CD4-positive, alpha-beta T cell treated with Interleukin-15 for 4 hours (primary cell): ENCODE results near the gene ZFP36L2.
A peak's percentile ranks its signal among the peaks of the same experiment; 100 is the strongest.

Experiments
- DNase-seq: peaks from one replicate; pipeline ENCODE4 v3.0.0-alpha.2; 2020; ENCODE audit warnings: low spot score

ZFP36L2 gene

GRCh38 chr2:43186321-43186678 lies 40.1 kb downstream of the ZFP36L2 start:
- no peak for DNase-seq

DNA sequence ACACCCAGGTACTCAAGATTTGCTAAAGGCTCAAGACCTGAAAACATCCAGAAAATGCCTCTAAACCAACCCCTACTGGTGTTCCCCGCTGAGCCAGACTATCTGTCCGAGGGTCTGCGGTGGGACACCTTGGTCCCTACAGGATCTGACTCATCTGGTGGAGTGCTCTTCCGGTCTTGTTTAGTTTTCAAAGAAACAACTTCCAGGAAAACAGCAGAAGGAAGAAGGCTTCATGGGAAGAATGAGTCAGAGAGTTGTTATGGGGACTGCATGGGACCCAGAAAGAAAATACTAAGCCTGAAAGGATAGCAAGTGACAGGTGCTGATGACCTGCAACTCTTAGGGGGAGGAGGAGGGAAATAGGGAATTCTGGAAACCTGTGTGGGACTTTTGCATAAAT lies 41.3 kb downstream of the ZFP36L2 start:
- DNase-seq: peak; percentile 60

GRCh38 chr2:43184339-43184895 lies 42.0 kb downstream of the ZFP36L2 start:
- peak; percentile 83 for DNase-seq

GRCh38 chr2:43183743-43184142 lies 42.7 kb downstream of the ZFP36L2 start:
- no peak for DNase-seq

- DNase-seq: no peak
These were observed 45.5 kb downstream of the ZFP36L2 start for GRCh38 chr2:43180897-43181296.

DNA sequence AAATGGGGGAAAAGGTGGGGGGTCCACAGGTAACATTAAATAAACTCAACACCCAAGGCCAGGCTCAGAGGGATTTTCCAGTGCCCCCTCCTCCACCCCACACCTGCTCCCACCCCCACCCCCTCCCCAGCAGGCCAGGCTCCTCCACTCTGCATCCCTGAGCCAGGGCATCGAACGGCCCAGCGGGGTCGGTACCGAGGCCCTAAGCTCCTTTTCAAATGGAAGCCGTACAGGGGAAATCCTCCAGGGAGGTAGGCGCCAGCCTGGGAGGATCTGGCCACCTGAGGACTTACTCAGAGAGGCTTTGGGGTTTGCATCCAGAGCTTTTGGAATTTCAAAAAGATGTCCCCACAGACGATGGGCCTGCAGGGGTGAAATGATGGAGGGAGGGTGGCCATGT lies 46.5 kb downstream of the ZFP36L2 start:
- DNase-seq: no peak

DNA sequence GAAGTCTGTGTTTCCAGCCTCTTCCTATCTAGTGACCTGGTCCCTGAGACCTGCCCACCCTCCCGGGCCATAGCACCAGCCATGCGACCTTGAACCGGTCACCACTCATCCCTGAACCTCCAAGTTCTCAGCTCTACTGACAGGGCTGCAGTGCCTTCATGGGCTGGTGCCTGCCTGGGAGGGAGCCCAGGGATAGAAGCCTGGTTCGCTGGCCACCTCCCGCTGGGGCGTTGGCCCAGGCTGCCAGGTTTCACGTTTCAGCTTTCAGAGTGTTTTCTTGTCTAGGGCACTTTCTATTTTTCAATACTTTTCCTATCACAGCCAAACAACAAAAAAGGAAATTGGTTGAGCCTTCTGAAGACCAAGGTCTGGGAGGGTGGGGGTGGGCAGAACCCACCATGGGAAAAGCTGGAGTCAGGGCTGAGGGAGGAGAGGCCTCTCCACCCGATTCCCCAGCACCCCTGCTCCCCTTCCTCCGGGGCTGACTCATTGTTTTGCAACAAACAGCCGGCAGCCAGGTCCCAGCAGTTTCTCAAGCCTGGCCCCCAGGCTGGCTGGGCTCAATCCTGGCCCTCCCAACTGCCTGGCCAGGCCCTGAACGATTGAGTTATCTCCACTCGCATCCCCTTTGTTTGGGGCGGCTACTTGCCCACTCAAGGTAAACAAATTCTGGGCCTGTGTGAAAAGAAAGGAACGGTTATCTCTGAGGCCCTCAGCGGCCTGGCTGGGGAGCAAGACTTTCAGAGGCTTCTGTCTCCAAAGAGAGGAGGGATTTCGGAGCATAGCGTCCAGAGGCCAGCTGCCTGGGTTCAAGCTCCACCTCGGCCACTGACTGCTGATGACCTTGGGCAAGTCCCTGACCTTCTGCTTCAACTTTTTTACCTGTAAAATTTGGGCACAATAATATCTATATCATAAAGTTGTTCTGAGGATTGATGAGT lies 47.5 kb downstream of the ZFP36L2 start:
- peak; percentile 54 for DNase-seq

DNA sequence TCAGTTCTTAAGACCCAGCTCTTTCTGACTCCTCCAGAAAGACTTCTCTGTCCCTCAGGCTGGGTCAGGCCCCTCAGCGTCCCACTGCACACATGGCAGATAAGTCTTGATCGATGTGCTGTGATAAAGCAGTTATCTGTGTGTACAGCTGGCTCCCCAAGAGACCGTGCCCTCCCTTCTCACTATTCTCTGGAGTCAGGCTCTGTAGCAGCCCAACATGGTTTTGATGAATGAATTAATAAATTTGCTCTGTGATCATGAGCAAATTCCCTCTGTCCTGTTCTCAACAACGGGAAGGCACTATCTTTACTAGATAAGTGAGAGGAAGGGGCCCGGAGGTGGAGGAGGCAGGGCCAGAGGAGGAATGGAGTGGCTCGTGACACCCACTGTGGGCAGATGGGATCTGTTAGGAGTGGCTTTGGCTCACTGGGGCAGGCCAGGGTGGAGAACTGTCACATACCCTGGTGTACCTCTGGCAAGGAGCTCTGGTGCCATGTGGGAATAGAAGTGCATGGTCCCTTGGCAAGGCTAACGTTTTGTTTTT lies 48.3 kb downstream of the ZFP36L2 start:
- no peak for DNase-seq

DNA sequence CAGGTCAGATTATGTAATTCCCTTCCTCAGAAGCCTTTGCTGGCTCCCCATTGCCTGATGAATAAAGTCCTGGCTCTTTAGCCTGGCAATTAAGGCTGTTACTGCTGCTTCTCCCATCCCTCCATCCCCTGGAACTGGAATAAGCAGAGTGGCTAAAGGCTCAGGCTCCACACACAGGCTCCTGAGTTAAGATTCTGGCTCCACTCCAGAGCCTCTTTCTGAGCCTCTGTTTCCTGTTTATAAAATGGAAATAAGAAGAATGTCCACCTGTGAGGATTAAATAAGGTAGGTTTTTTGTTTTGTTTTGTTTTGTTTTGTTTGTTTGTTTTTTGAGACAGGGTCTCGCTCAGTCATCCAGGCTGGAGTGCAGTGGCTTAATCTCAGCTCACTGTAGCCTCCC lies 50.0 kb downstream of the ZFP36L2 start:
- no peak for DNase-seq

- DNase-seq: peak; percentile 38
These were observed 50.5 kb downstream of the ZFP36L2 start for GRCh38 chr2:43175876-43176275.

GRCh38 chr2:43175020-43175441 lies 51.4 kb downstream of the ZFP36L2 start:
- no peak for DNase-seq

GRCh38 chr2:43174368-43174916 lies 52.0 kb downstream of the ZFP36L2 start:
- DNase-seq: peak; percentile 79
